ENCODE data around the gene NLK. TPM values are rescaled to one million over a fixed set of nuclear protein-coding genes. Genes with fewer than 3 reads are reported as not detected.
"Not testable (repeated sequence)": the region's sequence is repeated elsewhere in the genome, so short reads cannot be mapped to it uniquely, and the experiment has no call there.

NLK gene
- total and polyA plus RNA-seq, 5 donors, result 11.7 to 28.1 (median 21.9) TPM

DNA sequence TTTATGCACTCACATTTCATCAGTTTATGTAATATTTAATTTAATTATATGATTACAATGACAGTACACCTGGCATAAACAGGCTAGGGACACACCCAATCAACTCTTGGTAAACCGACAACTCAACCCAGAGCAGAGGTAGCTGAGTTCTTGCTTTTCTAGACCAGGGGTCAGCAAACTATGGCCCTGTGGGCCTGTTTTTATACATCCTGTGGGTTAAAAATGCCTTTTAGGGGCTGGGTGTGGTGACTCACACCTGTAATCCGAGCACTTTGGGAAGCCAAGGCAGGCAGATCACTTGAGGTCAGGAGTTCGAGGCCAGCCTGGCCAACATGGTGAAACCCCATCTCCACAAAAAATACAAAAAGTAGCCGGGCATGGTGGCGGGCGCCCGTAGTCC lies 177.3 kb downstream of the NLK start:
- H3K4me3 ChIP-seq (ENCODE audit: low read length), result no peak overlapping the region
- DNase-seq (no peak), ATAC-seq (no peak)
- 91% methylated on average over 7 of the region's 7 CpGs for WGBS
- H3K27me3 ChIP-seq (ENCODE audit: control insufficient read depth, insufficient read depth), result no peaks in the 10 kb centered on the region
- H3K4me1 ChIP-seq (ENCODE audit: control insufficient read depth, insufficient read depth, low read length), result no peaks in the 10 kb centered on the region
- intact Hi-C loops (cut with DNase I), result no loop called here
- H3K9me3 ChIP-seq (ENCODE audit: control insufficient read depth, low read length), result no peaks in the 10 kb centered on the region
- no peak overlapping the region for H3K27ac ChIP-seq (ENCODE audit: low read length)

DNA sequence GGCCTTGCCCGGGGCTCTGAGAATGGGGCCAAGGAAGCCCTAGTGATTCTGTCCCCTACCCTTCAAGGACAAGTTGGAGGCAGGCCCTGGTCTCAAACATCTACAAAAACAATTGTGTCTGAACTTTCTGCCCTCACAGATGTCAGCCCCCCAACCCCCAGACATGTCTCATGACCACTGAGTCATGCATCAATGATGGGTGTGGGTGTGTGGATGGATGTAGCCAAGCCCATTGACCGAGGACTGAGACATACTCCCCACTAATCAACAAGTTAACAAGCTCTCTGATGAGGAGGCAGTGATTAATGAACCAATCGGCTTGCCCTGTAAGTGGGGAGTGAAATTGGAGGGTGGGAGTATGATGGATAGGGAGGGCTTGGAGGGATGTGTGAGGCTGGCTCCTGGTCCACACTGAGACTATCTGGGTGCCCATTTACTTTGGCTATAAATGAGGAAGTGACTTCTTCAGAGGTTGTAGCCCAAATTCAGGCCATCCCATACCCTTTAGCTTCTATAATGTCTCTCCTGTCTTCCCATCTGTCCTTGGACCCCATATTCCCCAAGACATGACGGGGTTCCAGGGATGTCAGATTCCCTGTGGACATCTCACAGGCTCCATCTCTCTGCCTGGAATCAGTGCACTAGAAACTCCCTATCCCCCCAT lies 179.4 kb downstream of the NLK start:
- no peak for DNase-seq
- ATAC-seq, result no peak
- Histone ChIP-seq H3K27me3 (ENCODE audit: control insufficient read depth, insufficient read depth) (no peaks in the 10 kb centered on the region), H3K27ac (ENCODE audit: low read length) (no peak overlapping the region), H3K4me3 (ENCODE audit: low read length) (no peak overlapping the region), H3K9me3 (ENCODE audit: control insufficient read depth, low read length) (no peaks in the 10 kb centered on the region), H3K4me1 (ENCODE audit: control insufficient read depth, insufficient read depth, low read length) (no peaks in the 10 kb centered on the region)
- intact Hi-C loops (cut with DNase I), result no loop called here
- WGBS, result 79% methylated on average over 4 of the region's 4 CpGs

DNA sequence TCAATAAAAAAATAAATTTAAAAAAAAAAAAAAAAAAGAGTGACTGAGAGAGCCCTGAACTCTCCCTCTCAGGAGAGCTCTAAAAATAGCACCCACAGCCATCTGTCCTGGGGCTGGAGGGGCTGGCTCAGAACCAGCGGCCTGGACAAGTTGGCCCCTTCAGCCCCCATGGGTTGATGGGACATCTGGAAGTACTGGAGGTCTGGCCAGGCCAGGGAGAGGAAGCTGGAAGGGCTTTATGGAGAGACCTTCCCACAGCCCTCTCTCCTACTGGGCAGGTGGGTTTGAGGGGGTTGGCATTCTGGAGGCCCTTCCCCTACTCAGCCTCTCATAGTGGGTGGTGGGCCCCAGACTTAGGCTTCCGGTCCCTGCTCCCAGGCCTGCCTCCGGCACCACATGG lies 182.8 kb downstream of the NLK start:
- no peak for DNase-seq
- no peaks in the 10 kb centered on the region for H3K9me3 ChIP-seq (ENCODE audit: control insufficient read depth, low read length)
- no peaks in the 10 kb centered on the region for H3K27me3 ChIP-seq (ENCODE audit: control insufficient read depth, insufficient read depth)
- H3K4me1 ChIP-seq (ENCODE audit: control insufficient read depth, insufficient read depth, low read length), result no peaks in the 10 kb centered on the region
- H3K27ac ChIP-seq (ENCODE audit: low read length), result no peak overlapping the region
- H3K4me3 ChIP-seq (ENCODE audit: low read length), result no peak overlapping the region
- intact Hi-C loops (cut with DNase I), result no loop called here
- peak in 1 of 2 donors; percentile 14 for ATAC-seq
- WGBS, result 74% methylated on average over 3 of the region's 3 CpGs

DNA sequence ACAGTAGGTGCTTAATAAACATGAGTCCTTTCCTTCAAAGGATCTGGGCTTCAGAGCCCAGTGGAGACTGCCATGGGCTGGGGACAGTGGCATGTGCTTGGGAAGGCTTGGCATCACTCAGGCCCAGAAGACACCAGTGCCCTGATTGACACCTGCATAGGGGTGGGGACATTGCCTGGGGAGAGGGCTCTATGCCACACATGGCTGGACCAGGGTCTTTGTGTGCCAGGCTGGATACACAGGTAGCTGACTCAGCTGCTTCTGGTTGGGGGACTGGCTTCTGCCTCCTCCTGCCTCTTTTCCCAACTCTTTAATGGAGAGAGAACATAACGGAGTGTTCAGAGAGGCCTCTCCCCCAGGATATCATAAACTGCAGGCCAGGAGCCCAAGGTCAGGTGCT lies 183.4 kb downstream of the NLK start:
- no peak overlapping the region for H3K27ac ChIP-seq (ENCODE audit: low read length)
- ATAC-seq (no peak), DNase-seq (no peak)
- H3K9me3 ChIP-seq (ENCODE audit: control insufficient read depth, low read length), result no peaks in the 10 kb centered on the region
- H3K27me3 ChIP-seq (ENCODE audit: control insufficient read depth, insufficient read depth), result no peaks in the 10 kb centered on the region
- intact Hi-C loops (cut with DNase I), result no loop called here
- WGBS, result 87% methylated on average over 1 of the region's 1 CpG
- H3K4me1 ChIP-seq (ENCODE audit: control insufficient read depth, insufficient read depth, low read length), result no peaks in the 10 kb centered on the region
- no peak overlapping the region for H3K4me3 ChIP-seq (ENCODE audit: low read length)

DNA sequence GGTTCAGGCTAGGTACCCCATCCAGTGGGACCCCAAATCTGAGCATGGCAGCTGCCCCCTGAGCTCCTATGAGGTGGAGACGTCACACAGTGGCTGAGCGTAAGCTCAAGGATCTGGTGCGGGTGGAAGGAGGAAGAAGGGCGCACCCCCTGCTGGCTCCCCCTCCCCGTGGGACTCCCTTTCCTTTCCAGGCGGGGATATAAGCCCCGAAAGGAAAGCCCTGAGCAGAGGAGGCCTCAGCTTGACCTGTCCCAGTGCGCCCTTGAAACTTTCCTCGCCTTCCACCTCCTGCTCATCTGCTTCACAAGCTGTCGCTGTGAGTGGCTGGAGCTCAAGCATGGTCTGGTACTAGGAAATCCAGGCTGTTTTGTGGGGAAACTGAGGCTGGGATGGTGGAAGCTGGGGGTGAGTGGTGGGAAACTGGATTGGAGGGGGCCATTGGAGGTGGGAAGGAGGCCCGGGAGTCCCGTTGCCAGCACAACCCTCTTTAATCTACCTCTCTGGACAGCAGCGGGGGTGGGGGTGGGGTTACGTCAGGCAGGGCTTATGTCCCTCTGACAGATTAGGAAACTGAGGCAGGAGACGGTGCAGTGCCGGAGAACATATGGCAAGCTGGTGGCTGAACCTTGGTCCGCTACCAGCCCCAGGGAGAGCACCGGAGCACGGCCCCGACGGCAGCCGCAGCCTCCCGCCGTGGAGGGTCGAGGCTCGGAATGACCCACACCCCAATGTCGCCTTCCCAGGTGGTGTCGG lies 184.3 kb downstream of the NLK start:
- Histone ChIP-seq H3K27ac (ENCODE audit: low read length) (no peak overlapping the region), H3K4me1 (ENCODE audit: control insufficient read depth, insufficient read depth, low read length) (no peaks in the 10 kb centered on the region), H3K4me3 (ENCODE audit: low read length) (no peak overlapping the region), H3K9me3 (ENCODE audit: control insufficient read depth, low read length) (no peaks in the 10 kb centered on the region), H3K27me3 (ENCODE audit: control insufficient read depth, insufficient read depth) (no peaks in the 10 kb centered on the region)
- intact Hi-C loops (cut with DNase I), result no loop called here
- WGBS, result 69% methylated on average over 28 of the region's 28 CpGs
- DNase-seq (no peak), ATAC-seq (peak in 1 of 2 donors; percentile 11)

DNA sequence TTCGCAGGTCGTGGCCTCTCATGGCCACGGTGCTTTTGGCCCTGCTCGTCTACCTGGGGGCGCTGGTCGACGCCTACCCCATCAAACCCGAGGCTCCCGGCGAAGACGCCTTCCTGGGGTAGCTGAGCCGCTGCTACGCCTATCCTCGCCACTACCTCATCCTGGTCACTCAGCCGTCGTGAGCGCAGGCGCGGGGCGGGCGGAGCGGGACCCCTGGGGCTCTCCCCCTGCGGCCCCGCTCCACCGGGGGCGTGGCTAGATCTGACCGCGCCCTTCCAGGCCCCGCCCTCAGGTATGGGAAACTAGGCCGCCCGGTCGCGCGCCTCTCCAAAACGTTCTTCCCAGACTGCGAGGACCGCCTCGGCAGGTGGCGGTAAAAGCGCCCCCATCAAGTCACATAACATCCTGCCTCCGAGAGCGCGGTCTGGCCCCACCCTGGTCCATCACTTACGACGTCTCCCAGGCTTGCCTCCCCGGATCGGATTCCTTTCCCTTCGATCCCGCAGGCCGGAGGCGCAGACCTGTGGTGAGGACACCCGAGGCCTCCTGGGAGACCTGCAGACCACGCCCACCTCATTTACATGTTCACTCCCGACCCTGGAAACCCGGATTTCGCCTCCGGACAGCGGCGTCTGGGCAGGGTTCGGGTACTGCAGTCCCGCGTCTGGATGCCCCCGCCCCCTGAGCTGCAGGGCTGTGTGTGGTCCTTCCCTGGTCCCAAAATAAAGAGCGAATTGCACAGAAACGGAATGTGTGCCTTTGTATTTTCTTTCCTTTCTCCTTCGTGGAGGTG lies 185.0 kb downstream of the NLK start:
- peak; percentile 27 to 71 (median 67) for DNase-seq
- Histone ChIP-seq H3K27ac (ENCODE audit: low read length) (no peak overlapping the region), H3K9me3 (ENCODE audit: control insufficient read depth, low read length) (no peaks in the 10 kb centered on the region), H3K4me3 (ENCODE audit: low read length) (peak overlapping the region; percentile 1), H3K4me1 (ENCODE audit: control insufficient read depth, insufficient read depth, low read length) (no peaks in the 10 kb centered on the region), H3K27me3 (ENCODE audit: control insufficient read depth, insufficient read depth) (no peaks in the 10 kb centered on the region)
- intact Hi-C loops (cut with DNase I), result no loop called here
- 3% methylated on average over 66 of the region's 66 CpGs for WGBS
- peak; percentile 65 to 69 for ATAC-seq

DNA sequence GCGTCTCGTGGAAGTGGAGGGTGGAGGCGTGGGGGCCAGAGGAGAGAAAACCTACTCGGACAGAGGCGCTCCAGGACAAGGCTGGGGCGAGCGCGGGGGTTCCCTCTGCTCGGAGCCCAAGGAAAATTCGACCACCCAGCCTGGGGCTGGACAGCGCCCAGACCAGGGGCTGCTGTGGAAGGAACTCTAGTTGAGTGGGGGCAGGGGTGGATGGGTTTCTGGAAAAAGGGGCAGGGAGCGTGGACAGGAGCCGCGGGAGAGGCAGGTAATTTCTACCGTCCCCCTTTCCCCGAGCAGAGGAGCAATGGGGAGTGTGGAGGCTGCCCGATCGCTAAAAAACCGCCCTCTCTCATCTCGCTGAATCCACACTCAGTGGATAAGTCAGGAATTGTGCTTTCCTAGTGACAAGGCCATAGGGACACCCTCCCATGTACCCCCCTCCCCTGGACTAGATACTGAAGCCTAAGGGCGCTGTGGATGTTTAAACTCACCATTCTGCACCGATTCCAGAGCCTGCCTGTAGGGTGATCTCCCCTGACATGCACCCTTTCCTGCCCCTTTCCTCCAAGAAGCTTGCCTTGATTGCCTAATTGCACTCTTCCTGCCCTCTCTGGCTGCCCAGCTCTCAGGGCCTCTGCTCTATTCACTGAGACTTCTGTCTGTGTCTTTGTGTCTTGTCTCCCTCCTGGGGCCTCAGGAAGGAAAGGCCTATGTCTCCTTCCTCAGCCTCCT lies 185.8 kb downstream of the NLK start:
- Histone ChIP-seq H3K4me1 (ENCODE audit: control insufficient read depth, insufficient read depth, low read length) (no peaks in the 10 kb centered on the region), H3K4me3 (ENCODE audit: low read length) (peak overlapping the region; percentile 1), H3K27ac (ENCODE audit: low read length) (no peak overlapping the region), H3K27me3 (ENCODE audit: control insufficient read depth, insufficient read depth) (no peaks in the 10 kb centered on the region), H3K9me3 (ENCODE audit: control insufficient read depth, low read length) (no peaks in the 10 kb centered on the region)
- DNase-seq (no peak), ATAC-seq (peak; percentile 36)
- intact Hi-C loops (cut with DNase I), result no loop called here
- 18% methylated on average over 22 of the region's 22 CpGs for WGBS

DNA sequence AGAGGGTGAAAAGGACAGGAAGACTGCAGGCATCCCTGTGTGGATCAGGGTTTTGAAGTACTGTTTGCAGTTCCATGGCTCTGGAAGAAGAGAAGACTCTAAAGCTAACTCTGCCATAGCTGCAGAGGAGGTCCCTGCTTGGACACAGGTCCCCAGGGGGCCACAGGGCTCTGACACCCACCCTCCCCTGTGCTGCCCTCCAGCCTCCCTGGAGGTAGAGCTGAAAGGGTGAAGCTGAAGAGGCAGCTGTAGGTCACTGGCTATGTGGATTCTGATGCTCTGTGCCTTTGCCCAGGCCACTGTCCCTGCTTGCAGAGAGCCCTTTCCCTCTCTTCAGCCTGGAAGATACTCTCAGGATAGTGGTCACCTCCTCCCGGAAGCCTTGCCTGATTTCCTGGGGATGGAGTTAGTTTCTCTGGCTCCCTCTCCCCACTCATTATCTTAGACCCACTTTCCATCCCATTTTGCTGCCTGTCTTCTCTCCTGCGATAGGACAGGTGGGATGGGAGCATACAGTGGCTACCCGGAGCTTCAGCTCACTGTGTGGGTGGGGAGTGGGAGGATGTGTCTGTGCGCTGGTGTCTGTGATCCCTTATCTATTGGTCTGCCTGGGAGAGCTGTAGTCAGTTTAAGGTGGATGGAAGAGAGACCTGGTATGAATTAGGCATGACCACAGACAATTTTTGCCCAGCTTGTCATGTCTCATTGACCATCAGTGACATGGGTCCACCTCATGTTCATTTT lies 186.7 kb downstream of the NLK start:
- Histone ChIP-seq H3K4me1 (ENCODE audit: control insufficient read depth, insufficient read depth, low read length) (no peaks in the 10 kb centered on the region), H3K4me3 (ENCODE audit: low read length) (no peak overlapping the region), H3K27ac (ENCODE audit: low read length) (no peak overlapping the region), H3K27me3 (ENCODE audit: control insufficient read depth, insufficient read depth) (no peaks in the 10 kb centered on the region), H3K9me3 (ENCODE audit: control insufficient read depth, low read length) (no peaks in the 10 kb centered on the region)
- DNase-seq (no peak), ATAC-seq (no peak)
- 74% methylated on average over 4 of the region's 4 CpGs for WGBS
- intact Hi-C loops (cut with DNase I), result no loop called here

DNA sequence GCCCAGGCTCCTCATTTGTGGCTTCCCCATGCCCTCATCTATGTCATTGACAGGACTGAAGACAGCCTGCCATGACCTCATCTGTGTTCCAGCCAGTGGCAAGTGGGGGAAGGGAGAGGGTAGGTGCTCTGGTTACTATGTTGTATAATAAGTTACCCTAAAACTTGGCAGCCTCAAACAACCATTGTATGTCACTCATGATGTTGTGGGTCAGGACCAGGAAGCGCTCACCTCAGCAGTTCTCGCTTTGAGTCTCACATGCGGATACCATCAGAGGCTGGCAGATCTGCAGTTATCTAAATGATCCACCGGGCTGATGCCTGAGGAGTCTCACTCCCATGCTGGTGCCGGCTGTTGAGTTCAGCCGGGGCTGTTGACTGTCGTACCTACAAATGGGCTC lies 187.5 kb downstream of the NLK start:
- whole genome bisulfite sequencing, result 47% methylated on average over 7 of the region's 7 CpGs
- intact Hi-C loops (cut with DNase I), result no loop called here
- Histone ChIP-seq H3K9me3 (ENCODE audit: control insufficient read depth, low read length) (no peaks in the 10 kb centered on the region), H3K4me1 (ENCODE audit: control insufficient read depth, insufficient read depth, low read length) (no peaks in the 10 kb centered on the region), H3K27me3 (ENCODE audit: control insufficient read depth, insufficient read depth) (no peaks in the 10 kb centered on the region), H3K4me3 (ENCODE audit: low read length) (no peak overlapping the region), H3K27ac (ENCODE audit: low read length) (no peak overlapping the region)
- no peak for DNase-seq
- ATAC-seq, result no peak

DNA sequence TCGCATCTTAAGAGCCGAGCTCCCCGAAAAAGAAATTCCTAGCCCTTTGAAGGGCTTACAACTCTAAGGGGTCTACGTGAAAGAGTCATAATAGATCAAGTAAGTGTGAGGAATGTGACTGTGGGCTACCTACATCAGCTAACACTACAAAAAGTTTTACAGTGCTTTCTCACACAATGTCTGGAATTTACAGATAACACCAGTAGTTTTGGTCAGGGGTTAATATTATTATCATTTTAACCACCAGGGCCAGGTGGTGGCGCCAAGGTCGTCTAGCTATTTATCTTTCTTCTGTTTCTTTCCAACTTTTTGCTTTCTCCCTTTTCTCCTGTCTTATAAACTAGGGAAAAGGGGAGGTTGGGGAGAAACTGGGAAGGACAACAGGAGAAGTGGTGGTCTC lies 188.1 kb downstream of the NLK start:
- H3K4me3 ChIP-seq (ENCODE audit: low read length); H3K27ac ChIP-seq (ENCODE audit: low read length); ATAC-seq; H3K27me3 ChIP-seq (ENCODE audit: control insufficient read depth, insufficient read depth); DNase-seq; intact Hi-C loops (cut with DNase I); H3K4me1 ChIP-seq (ENCODE audit: control insufficient read depth, insufficient read depth, low read length); H3K9me3 ChIP-seq (ENCODE audit: control insufficient read depth, low read length): not testable (repeated sequence)
- 35% methylated on average over 6 of the region's 6 CpGs for WGBS

Measured in right cardiac atrium (tissue), 5 donors.